Tibial nerve (tissue), 3 donors: Measurements from ENCODE around the gene RAB30.

ENCODE experiments used
- EP300 ChIP-seq, 2 donors: sonication (generic); formaldehyde crosslinking; IDR thresholded peaks; one replicate each; pipeline ENCODE4 v1.6.1; 2017; ENCODE audit warnings: antibody characterized with exemption in 2 of 2, mild to moderate bottlenecking in 1 of 2
- POLR2A ChIP-seq, 2 donors: fragments of 450-650 bp; IDR thresholded peaks; one replicate each; pipeline ENCODE4 v1.6.1; 2017; ENCODE audit warnings: antibody characterized with exemption in 2 of 2, mild to moderate bottlenecking in 2 of 2, moderate library complexity in 2 of 2

DNA sequence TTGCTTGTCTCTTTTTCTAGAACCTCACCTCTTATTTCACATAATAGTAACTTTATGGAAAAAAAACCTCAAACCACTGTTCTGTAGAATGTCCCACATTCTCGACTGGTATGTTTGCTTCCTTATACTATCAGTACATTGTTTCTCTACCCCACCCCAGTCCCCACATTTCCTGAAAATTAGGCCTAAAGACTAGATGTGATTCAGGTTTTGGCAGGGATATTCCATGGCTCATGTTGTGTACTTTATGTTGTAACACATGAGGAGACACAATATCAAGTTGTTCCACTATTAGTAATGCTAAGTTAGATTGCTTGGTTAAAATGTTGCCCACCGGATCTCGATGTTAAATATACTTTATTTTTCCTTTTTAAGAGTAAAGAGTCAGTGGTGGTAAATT is 135.4 kb downstream of the RAB30 start:
- TF ChIP-seq POLR2A (IDR thresholded peaks at IDR 0.05) (no peak), EP300 (IDR thresholded peaks at IDR 0.05) (no peak)
